HG03575 (cell line): ENCODE results near the gene PRX.
A peak's percentile ranks its signal among the peaks of the same experiment; 100 is the strongest.
"Not testable (repeated sequence)": the region's sequence is repeated elsewhere in the genome, so short reads cannot be mapped to it uniquely, and the experiment has no call there.

Experiments used
- ATAC-seq: cut with Tn5 transposase; IDR thresholded peaks from one replicate; pipeline ENCODE4 v1.9.1; 2021; ENCODE audit not compliant: unreplicated experiment, insufficient number of reproducible peaks, low FRiP score; ENCODE audit errors: extremely low read depth

Gene PRX, protein sequence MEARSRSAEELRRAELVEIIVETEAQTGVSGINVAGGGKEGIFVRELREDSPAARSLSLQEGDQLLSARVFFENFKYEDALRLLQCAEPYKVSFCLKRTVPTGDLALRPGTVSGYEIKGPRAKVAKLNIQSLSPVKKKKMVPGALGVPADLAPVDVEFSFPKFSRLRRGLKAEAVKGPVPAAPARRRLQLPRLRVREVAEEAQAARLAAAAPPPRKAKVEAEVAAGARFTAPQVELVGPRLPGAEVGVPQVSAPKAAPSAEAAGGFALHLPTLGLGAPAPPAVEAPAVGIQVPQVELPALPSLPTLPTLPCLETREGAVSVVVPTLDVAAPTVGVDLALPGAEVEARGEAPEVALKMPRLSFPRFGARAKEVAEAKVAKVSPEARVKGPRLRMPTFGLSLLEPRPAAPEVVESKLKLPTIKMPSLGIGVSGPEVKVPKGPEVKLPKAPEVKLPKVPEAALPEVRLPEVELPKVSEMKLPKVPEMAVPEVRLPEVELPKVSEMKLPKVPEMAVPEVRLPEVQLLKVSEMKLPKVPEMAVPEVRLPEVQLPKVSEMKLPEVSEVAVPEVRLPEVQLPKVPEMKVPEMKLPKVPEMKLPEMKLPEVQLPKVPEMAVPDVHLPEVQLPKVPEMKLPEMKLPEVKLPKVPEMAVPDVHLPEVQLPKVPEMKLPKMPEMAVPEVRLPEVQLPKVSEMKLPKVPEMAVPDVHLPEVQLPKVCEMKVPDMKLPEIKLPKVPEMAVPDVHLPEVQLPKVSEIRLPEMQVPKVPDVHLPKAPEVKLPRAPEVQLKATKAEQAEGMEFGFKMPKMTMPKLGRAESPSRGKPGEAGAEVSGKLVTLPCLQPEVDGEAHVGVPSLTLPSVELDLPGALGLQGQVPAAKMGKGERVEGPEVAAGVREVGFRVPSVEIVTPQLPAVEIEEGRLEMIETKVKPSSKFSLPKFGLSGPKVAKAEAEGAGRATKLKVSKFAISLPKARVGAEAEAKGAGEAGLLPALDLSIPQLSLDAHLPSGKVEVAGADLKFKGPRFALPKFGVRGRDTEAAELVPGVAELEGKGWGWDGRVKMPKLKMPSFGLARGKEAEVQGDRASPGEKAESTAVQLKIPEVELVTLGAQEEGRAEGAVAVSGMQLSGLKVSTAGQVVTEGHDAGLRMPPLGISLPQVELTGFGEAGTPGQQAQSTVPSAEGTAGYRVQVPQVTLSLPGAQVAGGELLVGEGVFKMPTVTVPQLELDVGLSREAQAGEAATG (N-terminal part only)

DNA sequence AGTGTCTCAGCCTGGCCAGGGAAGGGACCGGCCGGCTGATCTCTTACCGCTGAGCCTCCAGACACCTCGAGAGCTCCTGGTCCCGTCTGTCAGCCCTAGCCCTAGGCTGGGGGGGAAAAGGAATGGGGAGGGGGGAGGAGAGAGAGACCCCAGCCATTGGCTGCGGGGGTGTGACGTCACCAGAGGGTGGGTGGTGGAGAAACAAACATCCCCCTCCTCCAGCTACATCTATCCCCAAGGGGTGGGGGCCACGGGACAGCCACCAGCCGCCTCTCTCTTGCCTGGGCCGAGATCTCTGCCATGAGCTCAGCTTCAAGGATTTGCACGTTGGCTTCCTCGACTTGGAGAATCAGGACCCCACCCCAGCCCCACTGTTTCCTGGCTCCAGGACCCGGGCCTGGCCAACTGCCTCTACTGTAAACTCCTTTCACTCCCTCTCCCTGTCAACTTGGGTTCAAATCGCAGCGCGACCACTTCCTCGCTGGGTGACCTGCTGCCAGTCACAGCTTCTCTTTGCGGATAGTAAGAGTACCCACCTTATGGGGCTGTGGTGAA, at the start of gene PRX:
Gene PRX (minus strand): TSS at position 88 of the 555 bp plus-strand sequence. CDS start 5,446 bp downstream, outside the sequence.
- no peak for ATAC-seq

DNA sequence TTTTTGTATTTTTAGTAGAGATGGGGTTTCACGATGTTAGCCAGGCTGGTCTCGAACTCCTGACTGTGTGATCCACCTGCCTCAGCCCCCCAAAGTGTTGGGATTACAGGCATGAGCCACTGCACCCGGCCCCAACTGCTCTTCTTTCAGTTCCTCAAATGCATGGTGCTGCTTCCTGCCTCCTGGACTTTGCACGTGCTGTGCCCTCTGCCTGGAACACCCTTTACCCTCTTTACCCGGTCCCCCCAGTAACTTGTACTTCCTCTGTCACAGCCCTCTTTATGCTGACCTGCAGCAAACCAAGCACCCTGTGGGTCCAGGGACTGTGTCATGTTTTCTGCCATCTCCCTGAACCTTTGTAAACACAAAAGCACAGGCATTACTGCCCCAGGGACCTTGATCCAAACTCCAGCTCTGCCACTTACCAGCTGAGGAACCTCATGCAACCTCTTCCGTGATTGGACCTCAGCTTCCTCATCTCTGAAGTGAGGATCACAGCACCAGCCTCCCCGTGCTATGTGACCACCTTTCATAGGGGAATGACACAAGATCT, 48.6 kb upstream of the PRX start:
- no peak for ATAC-seq

DNA sequence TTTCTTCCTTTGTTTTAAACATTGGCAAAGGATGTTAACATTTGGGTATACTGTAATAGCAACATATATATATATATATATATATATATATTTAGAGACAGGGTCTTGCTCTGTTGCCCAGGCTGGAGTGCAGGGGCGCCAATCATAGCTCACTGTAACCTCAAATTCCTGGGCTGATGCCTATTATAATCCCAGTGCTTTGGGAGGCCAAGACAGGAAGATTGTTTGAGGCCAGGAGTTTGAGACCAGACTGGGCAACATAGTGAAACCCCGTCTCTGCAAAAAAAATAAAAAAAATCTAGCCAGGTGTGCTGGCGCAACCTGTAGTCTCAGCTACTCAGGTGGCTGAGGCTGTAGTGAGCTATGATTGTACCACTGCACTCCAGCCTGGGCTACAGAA, 47.0 kb upstream of the PRX start:
- ATAC-seq, result no peak

DNA sequence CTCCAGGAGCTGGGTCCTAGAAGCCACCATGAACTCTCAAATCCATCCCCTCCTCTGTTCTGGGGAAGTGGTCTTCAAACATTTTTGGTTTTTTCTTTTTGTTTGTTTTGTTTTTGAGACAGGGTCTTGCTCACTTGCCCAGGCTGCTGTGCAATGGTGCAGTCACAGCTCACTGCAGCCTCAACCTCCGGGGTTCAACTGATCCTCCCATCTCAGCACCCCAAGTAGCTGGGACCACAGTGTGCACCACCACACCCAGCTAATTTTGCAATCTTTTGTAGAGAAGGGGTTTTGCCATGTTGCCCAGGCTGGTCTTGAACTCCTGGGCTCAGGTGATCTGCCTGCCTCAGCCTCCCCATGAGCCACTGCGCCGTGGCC, 45.4 kb upstream of the PRX start:
- ATAC-seq, result no peak

DNA sequence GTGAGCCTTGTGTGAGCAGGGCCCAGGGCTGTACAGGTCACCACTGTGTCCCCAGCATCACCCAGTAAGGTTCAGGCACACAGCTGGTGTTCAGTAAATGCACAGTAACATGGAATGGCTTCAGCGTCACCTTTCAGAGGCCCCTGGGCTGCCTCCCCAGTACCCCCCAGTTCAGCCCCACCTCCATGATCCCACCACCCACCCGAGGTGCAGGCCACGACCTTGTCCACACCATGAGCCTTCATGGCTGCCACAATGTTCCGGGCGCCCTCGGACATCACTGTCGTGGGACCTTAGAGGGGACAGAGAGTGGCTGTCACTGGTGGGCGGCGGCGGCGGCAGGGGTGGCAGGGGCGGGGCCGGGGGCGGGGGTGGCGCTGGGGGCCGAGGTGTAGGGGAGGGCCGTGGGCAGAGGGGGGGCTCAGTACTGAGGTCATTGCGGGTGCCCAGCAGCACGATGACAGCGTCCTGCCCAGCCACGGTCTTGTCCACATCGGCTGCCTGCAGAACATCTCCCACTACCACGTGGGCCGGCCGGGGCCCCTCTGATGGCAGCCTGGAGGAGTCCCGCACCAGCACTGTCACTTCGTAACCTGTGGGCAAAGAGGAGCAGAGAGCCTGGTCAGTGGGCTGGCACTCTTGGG, 44.9 kb upstream of the PRX start:
- no peak for ATAC-seq

DNA sequence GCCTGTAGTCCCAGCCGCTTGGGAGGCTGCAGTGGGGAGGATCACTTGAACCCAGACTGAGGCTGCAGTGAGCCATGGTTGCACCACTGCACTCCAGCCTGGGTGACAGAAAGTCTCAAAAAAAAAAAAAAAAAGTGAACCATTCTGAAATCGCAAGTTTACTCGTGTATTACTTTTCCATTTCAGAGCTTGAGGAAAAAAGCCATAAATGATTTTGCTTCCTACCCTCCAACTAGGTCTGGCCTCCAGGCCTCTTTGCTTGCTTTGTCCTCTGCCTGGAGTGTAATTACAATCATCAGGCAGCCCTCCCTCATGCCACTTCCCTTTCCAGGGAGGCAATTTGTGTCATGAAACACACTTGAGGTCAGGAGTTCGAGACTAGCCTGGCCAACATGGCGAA, 43.9 kb upstream of the PRX start:
- ATAC-seq, result no peak

DNA sequence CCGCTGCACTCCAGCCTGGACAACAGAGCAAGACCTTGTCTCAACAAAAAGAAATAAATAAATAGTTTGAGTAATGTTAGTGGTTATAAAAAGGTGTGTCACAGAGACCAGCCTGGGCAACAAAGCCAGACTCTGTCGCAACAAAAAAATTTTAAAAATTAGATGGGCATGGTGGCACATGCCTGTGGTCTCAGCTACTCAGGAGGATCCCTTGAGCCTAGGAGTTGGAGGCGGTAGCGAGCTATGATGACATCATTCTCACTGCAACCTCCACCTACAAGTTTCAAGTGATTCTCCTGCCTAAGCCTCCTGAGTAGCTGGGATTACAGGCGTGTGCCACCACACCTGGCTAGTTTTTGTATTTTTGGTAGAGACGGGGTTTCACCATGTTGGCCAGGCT, 40.8 kb upstream of the PRX start:
- ATAC-seq, result not testable (repeated sequence)

DNA sequence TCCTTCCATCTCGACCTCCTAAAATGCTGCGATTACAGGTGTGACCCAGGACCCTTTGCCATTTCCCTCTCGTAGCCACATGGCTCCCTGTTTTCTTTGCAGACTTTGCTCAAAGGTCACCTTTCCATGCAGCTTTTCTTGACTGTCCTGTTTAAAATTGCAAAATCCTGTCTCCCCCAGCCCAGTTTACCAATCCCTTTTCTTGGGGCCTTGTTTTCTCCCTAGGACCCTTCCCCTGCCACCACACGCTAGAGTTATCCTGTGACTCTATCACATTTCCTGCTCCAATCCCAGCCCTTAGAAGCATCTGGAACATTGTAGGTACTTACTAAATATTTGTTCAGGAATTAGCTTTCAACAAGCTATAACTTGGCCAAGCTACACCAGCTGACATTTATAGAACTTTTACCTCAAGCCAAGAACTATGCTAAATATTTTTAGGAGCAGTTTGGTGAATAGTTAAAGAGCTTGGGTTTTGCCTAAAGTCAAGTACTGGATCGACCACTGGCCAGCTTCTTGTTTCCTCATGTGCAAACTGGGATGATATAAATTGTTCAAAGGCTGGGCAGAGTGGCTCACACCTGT, 40.1 kb upstream of the PRX start:
- ATAC-seq, result no peak

DNA sequence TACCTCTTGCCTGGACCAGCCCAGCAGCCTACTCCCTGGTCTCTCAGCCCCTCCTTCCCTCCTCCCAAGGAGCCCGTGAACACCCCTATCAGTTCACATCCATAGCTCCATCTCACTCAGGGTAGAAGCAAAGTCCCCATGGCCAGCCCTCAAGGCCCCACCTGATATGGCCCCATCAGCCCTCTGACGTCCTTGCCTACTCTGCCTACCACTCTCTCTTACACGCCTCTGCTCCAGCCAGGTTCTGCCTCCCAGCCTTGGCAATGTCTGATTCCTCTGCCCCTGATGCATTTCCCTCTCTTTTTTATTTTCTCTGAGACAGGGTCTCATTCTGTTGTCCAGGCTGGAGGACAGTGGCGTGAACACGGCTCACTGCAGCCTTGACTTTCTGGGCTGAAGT, 38.8 kb upstream of the PRX start:
- ATAC-seq, result no peak

DNA sequence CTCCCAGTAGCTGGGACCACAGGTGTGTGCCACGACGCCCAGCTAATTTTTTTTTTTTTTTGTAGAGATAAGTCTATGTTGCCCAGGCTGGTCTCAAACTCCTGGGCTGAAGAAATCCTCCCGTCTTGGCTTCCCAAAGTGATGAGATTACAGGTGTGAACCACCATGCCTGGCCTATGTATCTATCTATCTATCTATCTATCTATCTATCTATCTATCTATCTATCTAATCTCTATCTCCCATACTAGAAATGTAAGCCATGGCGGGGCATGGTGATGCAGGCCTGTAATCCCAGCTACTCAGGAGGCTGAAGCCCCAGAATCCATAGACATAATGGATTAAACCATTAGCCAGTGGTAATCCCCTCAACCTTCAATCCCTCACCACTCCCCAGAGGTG, 37.5 kb upstream of the PRX start:
- ATAC-seq, result no peak

DNA sequence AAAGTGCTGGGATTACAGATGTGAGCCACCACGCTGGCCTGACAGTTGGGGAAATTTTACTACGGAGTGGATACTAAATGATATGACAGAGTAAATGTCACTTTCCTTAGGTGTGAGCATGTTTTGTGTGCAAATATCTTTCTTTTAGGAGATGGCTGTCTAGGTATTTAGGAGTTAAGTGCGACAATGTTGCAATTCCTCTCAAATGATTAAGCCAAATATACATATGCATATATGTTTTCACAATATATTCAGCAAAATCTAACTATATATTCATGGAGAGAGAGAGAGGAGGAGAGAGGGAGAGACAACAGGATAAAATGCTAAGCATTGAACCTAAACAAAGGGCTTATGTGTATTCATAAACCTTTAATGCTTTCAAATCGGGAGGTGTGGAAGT, 36.3 kb upstream of the PRX start:
- no peak for ATAC-seq

DNA sequence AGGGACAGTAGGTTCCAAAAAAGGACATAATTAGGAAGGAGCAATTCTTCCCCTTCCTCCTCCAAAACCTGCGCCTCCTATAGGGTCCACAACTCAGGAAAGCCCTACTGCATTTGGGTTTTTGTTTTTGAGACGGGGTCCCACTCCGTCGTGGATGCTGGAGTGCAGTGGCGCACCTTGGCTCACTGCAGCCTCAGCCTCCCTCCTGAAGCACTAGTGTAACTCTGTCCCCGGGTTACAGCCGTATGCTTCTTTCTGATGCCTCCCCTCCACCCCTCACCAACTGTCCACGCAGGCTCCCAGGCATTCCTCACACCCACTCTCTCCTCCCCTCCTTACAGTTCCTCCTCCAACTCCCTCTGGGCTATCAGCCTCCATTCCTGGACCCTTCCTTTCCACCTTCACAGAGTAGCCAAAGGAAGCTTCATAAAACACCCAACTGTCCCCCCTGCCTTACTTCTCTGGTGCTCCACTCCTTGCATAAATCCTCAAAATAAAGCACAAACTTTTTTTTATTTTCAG, 33.1 kb upstream of the PRX start:
- ATAC-seq, result no peak

DNA sequence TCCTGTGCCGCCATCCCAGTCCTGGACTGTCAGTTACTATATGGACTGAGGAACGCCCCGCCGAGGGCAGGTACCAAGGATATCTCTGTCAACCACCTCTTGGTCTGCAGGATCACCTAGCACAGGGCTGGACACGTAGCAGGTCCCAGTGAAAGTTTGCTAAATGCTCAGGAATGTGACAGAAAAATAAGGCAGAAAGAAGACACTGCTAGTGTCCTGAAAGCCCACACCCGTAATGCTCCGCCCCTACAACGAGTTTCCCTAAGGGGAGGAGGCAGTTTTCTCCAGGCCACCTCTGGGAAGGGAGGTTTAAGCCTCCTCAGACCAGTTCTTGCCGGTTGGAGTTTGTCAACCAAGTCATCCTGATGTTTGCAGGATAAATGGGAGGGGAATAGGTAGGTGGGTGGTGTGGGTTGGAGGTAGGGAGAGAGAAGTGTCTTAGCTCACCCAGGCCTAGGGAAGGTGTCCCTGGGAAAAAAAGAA, 32.6 kb upstream of the PRX start:
- no peak for ATAC-seq

DNA sequence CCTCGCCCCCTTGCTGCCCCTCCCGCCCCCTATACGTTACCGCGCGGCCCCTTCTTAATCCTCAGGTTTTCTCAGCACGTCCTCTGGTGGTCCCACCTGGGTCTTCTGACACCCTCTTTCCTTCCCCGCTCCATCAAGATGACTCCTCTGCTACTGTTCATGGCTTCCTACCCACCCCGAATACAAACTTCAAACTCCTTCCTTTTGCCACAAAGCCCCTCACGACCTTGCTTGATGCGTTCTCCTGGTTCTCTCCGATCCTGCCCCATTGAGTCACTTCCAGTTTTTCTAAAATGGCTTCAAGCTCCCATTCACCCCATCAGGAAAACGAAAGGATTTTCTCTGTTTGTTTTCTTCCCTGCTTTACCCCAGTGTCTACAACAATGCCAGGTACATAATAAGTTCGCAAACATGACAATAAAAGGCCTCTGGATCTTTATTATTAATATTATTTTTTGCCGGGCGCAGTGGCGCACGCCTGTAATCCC, 31.7 kb upstream of the PRX start:
- no peak for ATAC-seq

DNA sequence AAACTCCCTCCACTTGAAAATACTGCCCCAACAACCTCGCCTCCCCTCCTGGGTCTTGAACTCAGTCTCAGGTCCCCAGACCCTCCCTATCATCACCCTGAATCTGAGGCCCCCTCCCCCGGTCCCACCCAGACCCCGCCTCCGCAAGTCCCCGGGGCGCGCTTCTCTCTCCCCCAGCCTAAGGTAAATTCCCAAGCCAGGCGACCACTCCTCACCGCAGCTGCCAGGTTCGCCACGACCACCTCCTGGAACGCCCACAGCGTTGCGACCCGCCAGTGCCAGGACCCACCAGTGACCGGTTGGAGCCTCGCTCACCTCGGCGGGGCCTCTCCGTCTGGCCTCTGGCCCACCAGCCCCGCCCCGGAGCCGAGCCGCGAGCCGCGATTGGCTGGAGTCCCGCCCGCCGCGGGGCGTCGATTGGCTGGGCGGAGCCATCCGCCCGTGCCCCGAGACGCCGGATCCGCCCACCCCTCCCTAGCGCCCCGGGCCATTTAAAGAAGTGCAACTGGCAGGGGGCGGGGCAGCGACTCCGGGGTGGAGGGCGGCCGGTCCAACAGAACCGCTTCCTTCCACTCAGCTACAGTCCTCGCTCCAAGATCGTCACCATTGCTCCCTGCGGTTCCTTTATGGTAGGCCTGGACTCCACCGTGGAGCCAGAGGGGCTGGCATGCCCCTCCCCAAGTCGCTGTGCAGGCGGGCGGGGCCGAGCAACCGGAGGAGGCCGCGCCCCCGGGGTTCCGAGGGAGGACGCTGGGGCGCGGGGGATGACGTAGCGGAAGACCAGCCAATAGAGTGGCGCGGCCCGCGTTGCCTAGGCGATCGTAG, 31.0 kb upstream of the PRX start, which contains the start of gene SERTAD3:
Gene SERTAD3 (minus strand): TSS at position 336 of the 825 bp plus-strand sequence. CDS start 2,255 bp downstream, outside the sequence.
- ATAC-seq, result peak; percentile 38

DNA sequence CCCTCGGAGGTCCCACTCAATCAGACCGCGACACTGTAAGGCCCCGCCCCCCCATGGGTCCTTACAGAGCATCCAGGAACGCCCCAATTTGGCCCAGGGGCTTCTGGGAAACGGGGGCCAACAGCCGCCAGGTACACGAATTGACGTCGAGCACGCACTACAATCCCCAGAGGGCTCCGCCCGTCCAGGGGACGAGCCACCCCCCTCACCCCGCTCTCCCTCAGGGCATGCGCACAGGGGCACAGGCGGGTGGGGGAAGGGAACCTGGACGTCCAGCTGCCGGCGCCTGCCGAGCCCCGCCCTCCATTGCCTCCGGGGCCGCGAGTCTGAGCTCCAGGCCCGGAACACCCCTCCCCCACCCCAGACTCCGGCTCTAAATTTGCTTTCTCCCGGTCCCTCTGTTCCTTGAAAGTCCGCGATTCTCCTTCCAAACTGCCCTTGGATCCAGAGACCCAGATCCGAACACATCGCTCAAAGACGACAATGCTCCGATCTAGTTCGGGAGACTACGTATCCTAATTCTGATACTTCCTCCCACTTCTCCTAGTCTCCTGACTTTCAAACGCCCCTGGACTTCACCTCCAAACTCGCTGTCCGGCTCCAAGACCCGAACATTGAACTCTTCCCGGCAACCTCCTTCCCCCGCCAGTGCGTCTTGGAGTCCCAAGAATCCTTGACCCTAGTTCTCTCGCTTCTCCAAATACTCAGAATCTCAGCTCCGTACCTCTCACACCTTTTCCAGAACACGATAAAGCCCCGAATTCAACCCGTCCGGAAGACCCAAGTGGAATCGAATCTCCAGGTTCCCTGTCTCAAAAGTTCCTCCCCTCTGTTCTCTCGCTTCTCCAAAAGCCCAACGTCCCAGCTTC, 30.2 kb upstream of the PRX start:
- ATAC-seq, result no peak
